HG03196 (cell line): ENCODE data around the gene SPN.
A peak's percentile ranks its signal among the peaks of the same experiment; 100 is the strongest.
"Not testable (repeated sequence)": the region's sequence is repeated elsewhere in the genome, so short reads cannot be mapped to it uniquely, and the experiment has no call there.

ENCODE experiments used
- ATAC-seq: cut with Tn5 transposase; IDR thresholded peaks from one replicate; pipeline ENCODE4 v1.9.1; 2021; ENCODE audit not compliant: unreplicated experiment

Gene SPN

GRCh38 chr16:29699324-29700219 is 36.5 kb downstream of the SPN start:
- ATAC-seq = no peak

- no peak for ATAC-seq
Observed at GRCh38 chr16:29700253-29700987, 37.4 kb downstream of the SPN start.

DNA sequence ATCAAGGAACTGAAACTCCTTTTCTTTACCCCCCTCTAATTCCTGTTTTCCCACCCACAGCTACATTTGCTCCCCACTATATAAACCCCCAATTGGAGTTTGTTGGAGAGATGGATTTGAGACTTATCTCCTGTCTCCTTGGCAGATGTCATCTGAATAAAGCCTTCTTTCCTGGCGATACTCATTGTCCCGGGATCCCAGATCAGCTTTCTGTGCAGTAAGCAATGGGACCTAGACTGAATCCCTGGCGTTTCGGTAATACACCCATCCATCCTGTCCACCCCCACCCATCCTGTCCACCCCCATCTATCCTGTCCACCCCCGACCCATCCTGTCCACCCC is 38.1 kb downstream of the SPN start:
- no peak for ATAC-seq

- peak; percentile 34 for ATAC-seq
Observed at GRCh38 chr16:29702269-29702668, 39.2 kb downstream of the SPN start.

- ATAC-seq = no peak
Observed at GRCh38 chr16:29705030-29705429, 42.0 kb downstream of the SPN start.

GRCh38 chr16:29707160-29707559 is 44.1 kb downstream of the SPN start:
- not testable (repeated sequence) for ATAC-seq

DNA sequence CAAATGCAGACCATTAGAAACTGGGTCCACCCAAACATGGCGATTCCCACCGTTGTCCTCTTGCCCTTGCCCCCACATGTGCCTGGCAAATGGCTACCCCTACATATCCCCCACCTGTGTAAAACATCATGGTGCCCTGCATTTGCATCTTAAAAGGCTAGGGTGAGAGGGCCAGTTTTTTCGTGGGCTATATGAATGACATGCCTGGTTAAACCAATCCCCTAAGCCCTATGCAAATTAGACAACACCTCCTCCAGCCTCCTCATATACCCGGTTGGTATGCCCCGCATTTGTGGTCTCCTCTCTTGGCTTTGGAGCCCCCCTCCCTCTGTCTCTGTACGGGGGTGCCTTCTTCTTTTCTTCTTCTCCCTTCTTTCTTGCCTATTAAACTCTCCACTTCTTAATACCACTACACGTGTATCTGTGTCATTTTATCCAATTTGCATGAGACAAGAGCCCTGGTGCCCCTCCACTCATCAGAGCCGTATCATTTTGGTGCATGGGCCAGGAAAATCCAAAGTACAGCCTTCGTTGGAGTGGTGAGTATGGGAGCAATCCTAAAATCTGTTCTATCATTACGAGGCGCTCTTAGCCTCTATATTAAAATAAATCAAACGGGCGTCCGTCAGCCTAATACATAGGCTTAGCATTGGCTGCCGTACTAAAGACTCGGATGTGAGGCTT is 46.0 kb downstream of the SPN start:
- ATAC-seq = no peak

- not testable (repeated sequence) for ATAC-seq
Observed at GRCh38 chr16:29709657-29710056, 46.6 kb downstream of the SPN start.

DNA sequence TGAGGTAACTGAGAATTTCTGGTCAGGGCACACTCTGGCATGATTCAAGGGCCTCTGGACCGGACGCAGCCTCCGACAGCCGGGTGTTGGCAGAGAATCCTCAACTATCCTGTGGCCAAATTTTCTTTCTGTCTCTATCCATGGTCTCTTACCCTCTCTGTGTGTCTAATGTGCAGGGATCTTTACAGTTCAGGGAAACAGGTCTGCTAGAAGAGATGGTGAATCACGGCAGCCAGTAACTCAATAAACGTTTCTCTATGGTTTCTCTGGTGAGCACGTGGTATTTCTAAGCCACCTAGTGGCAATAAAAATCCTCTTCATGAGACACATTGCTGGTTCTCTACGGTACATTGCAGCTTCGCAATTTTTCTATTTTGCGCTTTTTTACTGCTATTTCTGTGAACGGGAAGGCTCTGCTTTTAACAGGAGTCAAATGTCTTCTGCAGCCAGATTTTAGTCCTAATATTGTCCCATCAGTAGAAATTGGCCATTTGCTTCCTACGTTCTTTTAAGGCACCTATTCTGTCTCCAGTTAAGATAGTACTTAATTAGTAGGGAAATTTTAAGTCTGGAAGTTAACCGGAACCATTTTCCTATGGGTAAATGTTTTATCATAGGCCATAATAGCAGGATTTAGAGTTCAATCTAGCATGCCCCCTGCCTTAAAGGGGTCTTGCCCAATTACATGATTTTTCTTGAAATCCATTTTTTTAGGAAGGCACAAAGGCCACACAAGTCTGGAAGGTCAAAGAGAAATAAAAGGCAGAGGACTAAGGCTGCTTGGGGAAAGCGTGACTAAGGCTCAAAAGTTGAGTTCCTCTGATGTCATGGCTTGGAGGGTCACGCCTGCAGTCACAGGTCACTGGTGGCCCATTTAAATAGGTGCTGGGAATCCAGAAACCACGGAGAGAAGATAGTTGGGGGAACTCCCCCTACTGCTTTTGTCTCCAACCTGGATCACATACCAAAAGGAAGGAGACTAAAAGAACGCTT is 47.5 kb downstream of the SPN start:
- no peak for ATAC-seq

GRCh38 chr16:29712809-29713208 is 49.8 kb downstream of the SPN start:
- ATAC-seq = no peak

DNA sequence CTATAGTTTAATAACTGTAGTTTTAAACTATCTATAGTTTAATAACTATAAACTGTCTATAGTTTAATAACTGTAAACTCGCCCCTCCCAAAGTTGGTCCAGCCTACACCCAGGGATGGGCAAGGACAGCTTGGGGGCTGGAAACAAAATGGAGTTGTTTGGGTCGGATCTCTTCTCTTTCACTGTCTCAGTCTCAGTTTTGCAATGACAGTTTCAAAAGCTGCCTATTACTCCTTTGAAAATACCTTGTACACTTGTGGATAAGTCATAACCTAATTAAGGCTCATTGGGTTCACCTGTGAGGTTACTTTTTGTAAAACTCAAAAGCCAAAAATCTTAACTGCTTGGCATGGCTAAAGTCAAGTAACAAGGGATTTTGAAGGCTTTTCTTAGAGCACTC is 51.3 kb downstream of the SPN start:
- ATAC-seq = no peak

DNA sequence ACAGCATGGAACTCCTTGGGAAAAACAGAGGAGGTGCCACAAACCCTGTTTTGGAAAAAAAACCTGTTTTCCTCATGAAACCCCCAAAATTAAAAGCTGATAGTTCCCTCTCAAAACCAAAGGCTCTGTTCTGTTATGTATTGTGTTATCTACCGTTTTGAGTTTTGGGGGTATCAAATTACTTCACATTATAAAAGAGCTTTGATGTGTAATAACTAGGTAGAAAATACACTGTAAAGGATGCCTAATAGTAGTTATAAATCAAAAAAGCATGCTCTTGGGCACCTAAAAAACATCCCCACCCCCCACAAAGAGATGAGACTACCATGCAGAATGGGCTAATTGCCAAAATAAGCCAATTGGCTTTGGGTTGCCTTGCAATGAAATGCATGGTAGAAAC is 51.9 kb downstream of the SPN start:
- no peak for ATAC-seq

DNA sequence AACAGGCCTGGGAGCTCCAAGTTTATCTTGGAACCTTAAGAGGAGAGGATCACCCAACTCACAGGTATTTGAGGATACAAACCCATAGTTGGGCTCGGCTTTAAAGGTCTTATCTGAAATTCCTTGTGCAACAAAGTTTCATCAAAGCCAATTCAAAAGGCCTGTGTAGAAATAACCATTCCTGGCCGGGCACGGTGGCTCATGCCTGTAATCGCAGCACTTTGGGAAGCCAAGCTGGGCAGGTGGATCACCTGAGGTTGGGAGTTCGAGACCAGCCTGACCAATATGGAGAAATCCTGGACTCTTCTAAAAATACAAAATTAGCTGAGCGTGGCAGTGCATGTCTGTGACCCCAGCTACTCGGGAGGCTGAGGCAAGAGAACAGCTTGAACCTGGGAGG is 54.1 kb downstream of the SPN start:
- ATAC-seq = no peak

DNA sequence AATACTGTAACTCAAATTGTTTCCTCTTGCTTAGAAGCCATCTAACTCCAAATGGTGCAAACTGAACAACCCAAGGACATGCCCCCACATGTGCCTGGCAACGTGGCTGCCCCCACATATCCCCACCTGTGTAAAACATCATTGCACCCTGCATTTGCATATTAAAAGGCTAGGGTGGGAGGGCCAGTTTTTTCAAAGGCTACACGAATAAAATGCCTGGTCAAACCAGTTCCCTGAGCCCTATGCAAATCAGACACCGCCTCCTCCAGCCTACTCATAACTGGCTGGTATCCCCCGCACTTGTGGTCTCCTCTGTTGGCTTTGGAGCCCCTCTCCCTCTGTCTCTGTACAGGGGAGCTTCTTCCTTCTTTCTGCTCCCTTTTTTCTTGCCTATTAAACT is 56.0 kb downstream of the SPN start:
- ATAC-seq = no peak
